NCI-H1436 treated with DMSO at 0.1 percent for 48 hours (cell line): ENCODE data around the gene MATN1.

Experiments used
- DNase-seq: peaks from one replicate; lab custom pipeline; 2025; lab: John Stamatoyannopoulos, UW

Gene MATN1

DNA sequence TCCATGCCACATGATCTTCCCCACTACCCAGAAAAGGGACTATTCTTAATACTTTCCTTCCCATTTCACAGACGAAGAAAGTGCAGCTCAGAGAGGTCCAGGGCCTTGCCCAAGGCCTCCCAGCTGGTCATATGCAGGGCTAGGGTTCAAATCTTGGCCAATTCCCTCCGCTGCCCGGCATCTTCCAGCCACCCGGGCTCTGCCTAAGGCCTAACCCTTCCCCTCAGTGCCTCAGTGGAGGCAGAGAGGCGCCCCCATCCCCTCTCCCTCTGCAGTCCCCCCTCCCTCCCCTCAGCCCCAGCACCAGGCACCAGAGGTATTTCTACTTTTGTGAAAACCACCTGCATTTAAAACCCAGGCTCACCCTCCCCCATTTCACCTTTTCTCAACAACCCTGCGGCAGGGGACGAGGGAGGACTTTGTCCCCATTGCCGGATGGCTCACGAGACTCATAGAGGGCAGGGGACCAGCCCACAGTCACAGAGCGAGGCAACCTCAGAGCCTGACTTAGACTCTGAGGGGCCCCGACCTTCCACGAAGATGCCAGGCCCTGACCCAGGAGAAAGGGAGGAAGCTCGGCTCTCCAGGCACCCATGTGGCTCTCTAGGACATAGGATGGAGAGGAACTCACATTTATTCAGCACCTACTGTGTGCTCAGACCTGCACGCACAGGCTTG is 21.9 kb upstream of the MATN1 start:
- no peak for DNase-seq

DNA sequence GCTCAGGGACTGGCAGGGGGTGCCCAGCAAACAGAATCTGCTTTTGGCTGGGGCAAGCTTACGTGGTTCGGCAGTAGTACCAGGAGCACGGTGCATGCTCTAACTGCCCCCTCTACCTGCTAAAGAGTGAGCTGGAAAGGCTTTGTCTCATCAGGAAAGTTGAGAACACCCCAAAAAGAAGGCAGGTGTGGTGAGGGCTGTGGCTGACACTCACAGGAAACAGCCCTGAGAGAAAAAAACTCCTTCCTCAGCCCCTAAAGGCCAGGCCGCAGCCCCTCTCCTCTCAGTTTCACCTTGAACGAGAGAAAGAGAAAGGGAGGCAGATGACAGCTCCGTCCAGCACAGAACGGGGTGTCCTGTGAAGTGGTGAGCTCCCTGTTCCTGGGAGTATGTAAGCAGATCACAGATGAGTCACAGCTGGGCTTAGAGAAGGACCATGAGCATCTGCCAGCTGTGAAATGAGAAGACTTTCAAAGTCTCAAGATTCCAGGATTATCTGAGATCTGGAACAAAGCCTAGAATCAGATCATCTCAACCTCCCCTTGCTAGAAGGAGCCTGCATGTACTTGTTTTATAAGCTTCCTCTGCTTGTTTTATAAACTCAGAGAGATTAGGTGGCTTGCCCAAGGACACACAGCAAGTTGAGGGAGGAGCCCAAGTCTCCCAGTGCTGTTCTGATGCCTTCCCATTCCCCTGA is 20.8 kb upstream of the MATN1 start:
- no peak for DNase-seq

DNA sequence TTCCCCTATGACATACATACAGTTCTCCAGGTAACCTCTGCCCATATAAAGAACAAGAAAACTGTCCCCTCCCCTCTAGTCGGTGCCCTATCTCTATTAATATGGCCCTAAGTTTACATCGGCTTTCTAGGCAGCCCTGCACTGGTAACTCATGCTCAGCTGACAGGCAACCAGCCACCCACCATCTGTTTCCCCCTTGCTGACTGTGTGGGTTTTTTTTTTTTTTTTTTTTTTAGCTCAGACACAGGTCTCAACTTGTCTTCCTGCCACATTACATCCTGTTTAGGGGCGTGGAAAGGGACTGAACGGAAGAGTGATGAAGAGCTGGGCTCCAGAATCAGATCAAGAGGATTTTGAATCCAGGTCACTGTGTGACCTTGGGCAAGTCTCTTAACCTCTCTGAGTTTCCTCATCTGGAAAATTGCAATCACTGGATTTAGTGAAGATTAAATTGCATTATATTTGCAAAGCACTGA is 20.2 kb upstream of the MATN1 start:
- no peak for DNase-seq

DNA sequence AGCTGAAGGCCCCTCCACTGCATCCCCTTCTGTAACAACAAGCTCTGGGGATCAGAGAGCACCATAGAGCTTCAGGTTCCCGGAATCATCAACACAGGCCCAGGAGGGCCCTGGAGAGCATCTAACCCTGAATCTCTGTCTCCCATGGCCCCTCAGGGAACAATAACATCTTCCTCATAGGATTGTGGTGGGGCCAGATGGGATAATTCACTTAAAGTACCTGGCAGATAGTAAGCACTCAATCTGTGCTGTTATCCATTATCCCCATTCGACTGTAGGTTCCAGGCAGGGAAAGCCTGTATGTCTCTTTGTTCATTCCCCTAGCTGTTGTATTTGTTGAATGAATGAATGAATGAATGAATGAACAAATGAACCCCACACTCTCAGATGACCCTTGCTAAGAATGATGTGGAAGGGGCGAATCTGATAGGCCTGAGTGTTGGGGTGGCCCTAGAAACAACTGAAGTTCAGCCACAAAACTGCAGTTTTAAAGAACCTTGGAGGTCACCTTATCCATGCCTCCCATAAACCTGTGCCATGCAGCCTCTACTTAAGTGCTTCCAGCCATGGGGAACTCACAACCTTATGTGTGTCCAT is 19.7 kb upstream of the MATN1 start:
- no peak for DNase-seq

GRCh38 chr1:30742300-30742962 is 19.0 kb upstream of the MATN1 start:
- DNase-seq: no peak

GRCh38 chr1:30741239-30741894 is 18.0 kb upstream of the MATN1 start:
- DNase-seq: no peak

GRCh38 chr1:30740251-30741238 is 17.2 kb upstream of the MATN1 start:
- no peak for DNase-seq

DNA sequence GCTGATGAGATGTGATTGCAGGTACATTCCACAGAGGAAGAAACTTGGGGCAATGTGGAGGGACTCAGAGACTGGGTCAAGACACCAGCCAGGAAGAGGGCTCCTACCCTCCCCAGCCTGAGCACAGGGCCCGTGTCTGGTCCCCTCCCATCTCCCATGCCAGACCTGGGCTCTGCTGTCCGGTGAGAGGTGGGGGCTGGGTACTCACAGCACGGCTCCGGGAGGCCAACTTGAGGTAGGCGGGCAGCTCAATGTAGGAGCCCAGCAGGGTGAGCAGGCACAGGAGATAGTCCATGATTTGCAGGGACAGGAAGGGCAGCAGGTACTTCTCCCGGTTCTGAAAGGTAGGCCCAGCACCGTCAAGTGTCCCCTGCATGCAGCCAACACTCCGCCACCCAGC is 16.2 kb upstream of the MATN1 start:
- no peak for DNase-seq

DNA sequence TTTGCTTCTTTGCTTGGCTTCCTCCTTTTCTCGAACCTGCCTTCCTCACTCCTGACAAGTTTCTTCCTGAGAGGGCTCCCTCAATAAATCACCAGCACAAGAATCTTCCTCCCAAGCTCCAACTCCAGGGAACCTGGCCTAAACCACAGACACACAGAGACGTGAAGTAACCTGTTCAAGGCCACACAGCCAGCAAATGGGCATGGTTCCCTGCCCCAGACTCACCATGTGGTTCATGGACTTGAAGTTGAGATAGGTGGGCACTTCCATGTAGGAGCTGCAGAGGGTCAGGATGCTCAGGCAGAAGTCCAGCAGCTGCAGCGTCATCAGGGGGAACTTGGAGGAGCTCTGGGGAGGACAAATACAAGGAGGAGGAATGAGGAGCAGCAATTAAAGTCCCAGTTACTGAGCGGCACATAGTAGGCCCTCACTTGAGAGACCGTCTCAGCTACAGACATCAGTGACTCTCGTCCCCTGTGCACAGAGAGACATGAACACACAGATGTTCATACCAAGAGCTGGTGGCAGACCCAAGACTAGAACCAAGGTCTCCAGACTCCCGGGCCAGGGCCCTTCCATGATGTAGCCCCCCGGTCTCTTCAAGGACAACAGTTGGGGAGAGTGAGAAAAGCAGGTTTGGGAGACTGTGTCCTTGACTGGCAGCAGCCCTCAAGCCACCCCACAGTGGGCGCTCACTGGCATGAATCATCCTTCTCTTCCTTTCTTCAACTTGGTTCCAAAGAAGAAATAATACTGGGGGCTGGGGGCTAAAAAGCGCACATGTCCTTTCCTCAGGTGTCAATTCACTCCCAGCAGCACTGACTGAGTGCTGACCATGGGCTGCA is 15.6 kb upstream of the MATN1 start:
- DNase-seq: no peak

DNA sequence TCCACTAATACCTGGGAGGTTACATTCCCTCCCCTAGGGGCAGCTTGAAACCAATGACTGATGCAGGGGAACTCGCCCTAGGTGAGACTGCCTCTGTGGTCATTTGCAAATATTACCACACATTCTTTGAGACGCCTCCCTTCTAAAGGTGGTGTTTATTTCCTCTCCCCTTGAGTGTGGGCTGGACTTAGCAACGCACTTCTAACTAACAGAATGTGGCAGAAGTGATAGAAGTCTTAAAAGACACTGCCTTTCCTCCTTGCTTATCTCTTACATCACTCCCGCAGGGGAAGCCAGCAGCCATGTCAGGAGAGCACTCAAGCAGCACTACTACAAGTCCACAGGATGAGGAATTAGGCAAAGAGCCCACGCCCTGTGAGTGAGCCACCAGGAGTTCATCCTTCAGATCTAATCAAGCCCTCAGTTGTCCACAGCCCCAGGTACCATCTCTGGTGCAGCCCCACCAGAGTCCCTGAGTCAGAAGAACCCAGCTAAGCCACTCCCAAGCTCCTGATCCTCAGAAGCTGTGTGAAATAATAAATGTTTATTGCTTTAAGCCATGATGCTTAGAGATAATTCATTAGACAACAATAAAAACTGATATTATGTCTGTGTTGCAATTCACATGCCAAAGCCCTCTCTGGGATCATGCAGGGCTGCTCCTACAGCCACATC is 14.8 kb upstream of the MATN1 start:
- DNase-seq: no peak

DNA sequence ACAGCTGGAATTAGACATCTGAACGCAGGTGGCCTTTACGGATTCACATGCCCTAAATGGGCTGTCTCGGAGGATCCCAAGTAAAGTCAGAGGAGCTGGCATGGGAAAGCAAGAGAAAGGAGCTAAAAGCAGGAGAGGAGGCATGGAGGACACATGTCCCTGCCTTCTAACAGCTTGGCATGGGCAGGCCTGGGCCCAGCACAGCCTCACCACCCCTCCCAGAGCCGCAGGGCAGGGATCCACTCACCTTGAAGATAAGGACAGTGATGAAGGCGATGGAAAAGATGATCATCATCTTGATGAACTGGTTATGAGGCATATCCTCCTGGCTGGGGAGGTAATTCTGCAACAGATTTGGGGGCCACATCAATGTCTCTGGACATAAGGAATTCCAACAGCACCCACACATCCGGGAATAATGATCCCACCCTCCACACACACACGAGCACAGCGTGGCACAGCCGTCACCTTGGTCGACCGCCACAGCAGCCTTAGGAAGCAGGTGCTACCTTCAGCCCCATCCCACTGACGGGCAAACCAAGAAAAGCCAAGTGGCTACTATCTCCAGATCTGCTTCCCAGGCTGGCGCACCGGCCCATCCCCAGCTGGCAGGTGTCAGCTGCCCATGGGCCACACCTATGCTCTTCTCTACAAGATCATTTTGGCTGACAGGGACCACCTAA is 14.1 kb upstream of the MATN1 start:
- no peak for DNase-seq

DNA sequence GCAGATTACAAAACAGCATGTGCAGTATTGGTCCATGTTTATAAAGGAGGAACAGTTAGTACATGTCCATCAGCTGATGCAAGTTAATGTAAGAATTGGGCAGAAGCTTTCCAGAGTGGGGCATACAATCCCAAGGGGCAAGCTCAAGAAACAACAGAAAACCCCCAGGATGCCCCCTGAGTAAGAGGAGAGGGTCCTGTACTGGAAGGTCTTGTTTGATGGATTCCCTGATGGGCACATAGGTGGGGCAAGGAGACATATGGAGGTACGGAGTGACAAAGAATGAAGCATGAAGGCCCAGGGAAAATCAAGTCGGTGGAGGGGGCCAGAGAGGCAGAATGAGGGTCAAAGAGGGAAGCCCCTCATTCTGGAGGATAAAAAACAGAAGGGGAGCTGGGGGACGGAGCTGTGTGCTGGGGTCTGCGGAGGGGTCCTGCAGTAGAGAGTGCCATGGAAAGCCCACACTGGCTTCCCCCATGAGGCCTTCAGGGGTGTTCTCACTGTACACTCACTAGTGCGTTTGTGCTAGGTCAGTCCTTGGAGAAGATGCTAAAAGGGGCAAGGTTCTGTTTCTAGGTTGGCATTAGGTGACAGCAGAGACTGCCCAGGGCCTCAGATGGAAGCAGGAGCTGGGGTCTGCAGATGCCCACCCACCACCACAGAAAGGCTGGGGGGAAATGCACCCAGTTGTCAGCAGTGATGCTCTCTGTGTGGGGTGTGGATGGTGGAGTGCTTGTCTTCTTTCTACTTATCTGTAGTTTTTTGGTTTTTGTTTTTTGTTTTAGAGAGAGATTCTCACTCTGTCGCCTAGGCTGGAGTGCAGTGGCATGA is 12.5 kb upstream of the MATN1 start:
- DNase-seq: no peak

- no peak for DNase-seq
Observed at GRCh38 chr1:30735124-30735523, 11.7 kb upstream of the MATN1 start.

GRCh38 chr1:30734580-30734979 is 11.2 kb upstream of the MATN1 start:
- DNase-seq: no peak

DNA sequence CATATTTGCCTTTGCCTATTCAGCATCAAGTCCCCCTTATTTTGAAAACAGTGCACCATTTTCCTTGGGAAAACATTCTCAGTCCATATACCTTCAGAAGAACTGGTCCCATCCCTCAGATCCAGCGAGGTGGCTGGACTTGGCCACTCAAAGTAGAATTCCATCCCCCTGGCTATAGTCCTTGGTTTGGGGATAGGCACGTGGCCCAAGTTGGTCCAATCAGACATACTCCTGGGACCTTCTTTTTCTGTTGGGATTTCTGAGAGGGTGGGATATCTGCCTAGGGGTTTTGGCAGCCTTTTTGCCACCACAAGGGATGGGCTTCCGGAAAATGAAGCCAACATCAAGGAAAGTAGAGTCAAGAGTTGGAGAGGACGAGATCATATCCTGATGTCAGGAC is 10.7 kb upstream of the MATN1 start:
- no peak for DNase-seq

GRCh38 chr1:30733493-30733892 is 10.1 kb upstream of the MATN1 start:
- no peak for DNase-seq

GRCh38 chr1:30732277-30732996 is 9.1 kb upstream of the MATN1 start:
- DNase-seq: no peak
